Endothelial cell of umbilical vein (primary cell): ENCODE results near the gene ALLC. TPM values are rescaled to one million over a fixed set of nuclear protein-coding genes. Genes with fewer than 3 reads are reported as not detected.

Experiments used
- BruUV-seq: library from RNA; stranded (reverse); fragments of 400-500 nt; replicated peaks from 2 replicates; lab custom pipeline; 2021; lab: Mats Ljungman, UMichigan
- CTCF ChIA-PET: fragments of 300-600, 350-600 bp; sonication (Branson Sonifier 250); formaldehyde crosslinking; loops from one replicate; lab custom pipeline; 2021; ENCODE audit warnings: antibody characterized with exemption, inconsistent platforms; lab: Charles Lee
- POLR2A ChIA-PET: fragments of 300-600, 350-600 bp; sonication (Branson Sonifier 250); formaldehyde crosslinking; loops from one replicate; lab custom pipeline; 2021; ENCODE audit warnings: antibody characterized with exemption, inconsistent platforms; lab: Charles Lee
- DNase-seq: peaks from one replicate; pipeline ENCODE4 v3.0.0-alpha.2; 2011; ENCODE audit warnings: low read depth, low spot score
- FAIRE-seq: peaks from 2 replicates; lab custom pipeline; 2011; peaks lifted over from hg19 to GRCh38; lab: Jason Lieb, UNC
- H2AFZ ChIP-seq: 2 replicates; pipeline ENCODE4 v1.6.0; 2012; ENCODE audit warnings: low read depth, low read length, control low read depth, inconsistent platforms
- H3K27ac ChIP-seq: 2 replicates; pipeline ENCODE4 v1.5.1; 2011; ENCODE audit warnings: low read depth, mild to moderate bottlenecking, control low read depth, low read length, moderate library complexity; ENCODE audit not compliant: insufficient read depth
- H3K27me3 ChIP-seq, 2 experiments: 2 replicates each; pipeline versions ENCODE4 v1.6.0 to v1.6.1; 2011; ENCODE audit warnings: low read length in 2 of 2, mixed read lengths in 1 of 2; ENCODE audit not compliant: control insufficient read depth in 2 of 2, insufficient read depth in 2 of 2
- H3K36me3 ChIP-seq, 2 experiments: 2 replicates in 1 of 2; 3 replicates in 1 of 2; pipeline ENCODE4 v1.5.1; 2011; ENCODE audit warnings: low read length in 2 of 2, mild to moderate bottlenecking in 1 of 2, moderate library complexity in 1 of 2; ENCODE audit not compliant: control insufficient read depth in 2 of 2, insufficient read depth in 2 of 2; ENCODE audit errors: extremely low read depth in 1 of 2
- H3K4me1 ChIP-seq: 3 replicates; pipeline ENCODE4 v1.5.1; 2011; ENCODE audit warnings: mild to moderate bottlenecking, low read length; ENCODE audit not compliant: control insufficient read depth, insufficient read depth; ENCODE audit errors: extremely low read depth
- H3K4me2 ChIP-seq: 2 replicates; pipeline ENCODE4 v1.6.1; 2011; ENCODE audit warnings: low read length, control low read depth, mixed read lengths; ENCODE audit not compliant: insufficient read depth
- H3K4me3 ChIP-seq, 3 experiments: fragments of 200-600 bp in 1 of 3; sonication (generic), shearing (Covaris generic) in 1 of 3; replicated peaks in 1 of 3; 2 replicates each; pipeline ENCODE4 v1.5.1; 2011 to 2016; ENCODE audit warnings: control low read depth in 3 of 3, low read length in 3 of 3, mild to moderate bottlenecking in 2 of 3, inconsistent platforms in 1 of 3, low read depth in 1 of 3, moderate library complexity in 1 of 3; ENCODE audit not compliant: insufficient read depth in 1 of 3
- H3K79me2 ChIP-seq: 2 replicates; pipeline ENCODE4 v1.6.0; 2012; ENCODE audit warnings: low read length, inconsistent platforms; ENCODE audit not compliant: control insufficient read depth, insufficient read depth
- H3K9ac ChIP-seq: replicated peaks from 2 replicates; pipeline ENCODE3; 2011; ENCODE audit warnings: low read length, control low read depth; ENCODE audit not compliant: insufficient read depth; ENCODE audit errors: extremely low read depth
- H3K9me1 ChIP-seq: replicated peaks from 3 replicates; pipeline ENCODE4 v1.6.0; 2011; ENCODE audit warnings: mild to moderate bottlenecking, low read length; ENCODE audit not compliant: control insufficient read depth, insufficient read depth; ENCODE audit errors: extremely low read depth
- H3K9me3 ChIP-seq: replicated peaks from 2 replicates; pipeline ENCODE4 v1.5.1; 2012; ENCODE audit warnings: low read length, inconsistent platforms; ENCODE audit not compliant: control insufficient read depth, insufficient read depth
- H4K20me1 ChIP-seq: replicated peaks from 2 replicates; pipeline ENCODE3; 2011; ENCODE audit warnings: mild to moderate bottlenecking, low read length; ENCODE audit not compliant: control insufficient read depth, insufficient read depth; ENCODE audit errors: extremely low read depth
- EZH2 ChIP-seq: IDR thresholded peaks from 2 replicates; pipeline ENCODE4 v1.6.1; 2012; ENCODE audit warnings: borderline replicate concordance, low read depth, mild to moderate bottlenecking, moderate library complexity, low read length, inconsistent platforms; ENCODE audit not compliant: severe bottlenecking
- FOS ChIP-seq: IDR thresholded peaks from 2 replicates; pipeline ENCODE4 v1.6.1; 2011; ENCODE audit warnings: mild to moderate bottlenecking, low read length, moderate library complexity, borderline replicate concordance; ENCODE audit not compliant: insufficient read depth
- GATA2 ChIP-seq: IDR thresholded peaks from 2 replicates; pipeline ENCODE4 v1.7.0; 2011; ENCODE audit warnings: low read depth, mild to moderate bottlenecking, moderate library complexity, mixed read lengths, low read length; ENCODE audit not compliant: insufficient read length, insufficient read depth
- JUN ChIP-seq: IDR thresholded peaks from 2 replicates; pipeline ENCODE4 v1.6.1; 2011; ENCODE audit warnings: borderline replicate concordance, low read depth; ENCODE audit not compliant: insufficient read length, insufficient read depth
- MYC ChIP-seq: IDR thresholded peaks from one replicate; pipeline ENCODE4 v1.6.1; 2011; ENCODE audit warnings: mild to moderate bottlenecking, low read depth, low read length
- POLR2A ChIP-seq: IDR thresholded peaks from 2 replicates; pipeline ENCODE4 v1.6.1; 2012; ENCODE audit warnings: low read depth, mild to moderate bottlenecking, control low read depth, low read length
- POLR2AphosphoS5 ChIP-seq: IDR thresholded peaks from 2 replicates; pipeline ENCODE4 v1.6.1; 2012; ENCODE audit warnings: low read depth, mild to moderate bottlenecking, control low read depth, low read length, moderate library complexity; ENCODE audit not compliant: insufficient read depth
- dilution Hi-C: fragments of 300-500 bp; cut with MboI; formaldehyde crosslinking; loops from one replicate; pipeline ENCODE4 v1.15.0; 2019; ENCODE audit warnings: low sequenced_read_pairs; ENCODE audit not compliant: extremely low pct_ligation_motif_present
- intact Hi-C: fragments of 100-400 bp; cut with micrococcal nuclease; formaldehyde crosslinking; loops from one replicate; pipeline ENCODE4 v1.10.0; 2022
- polyA plus RNA-seq, 4 experiments: library from polyadenylated mRNA; depleted of rRNA in 3 of 4; stranded (reverse) in 3 of 4; unstranded in 1 of 4; fragments of >200 nt; gene quantifications; 2 replicates each; pipeline versions ENCODE4 v1.2.1 to v1.2.3, GENCODE V29; 2011 to 2012; ENCODE audit warnings: missing spikeins in 1 of 4
- total RNA-seq: library from RNA; stranded (reverse); gene quantifications from 2 replicates; pipeline ENCODE4 v1.2.3, GENCODE V29; 2021
- TF ChIP-seq, protein P1 (sequence below): IDR thresholded peaks from 2 replicates; pipeline ENCODE4 v1.6.1; 2011; ENCODE audit not compliant: insufficient read depth, insufficient read length
- TF ChIP-seq, protein P2 (sequence below), 2 donors: IDR thresholded peaks; 1 replicate in 1 of 2; 2 replicates in 1 of 2; pipeline ENCODE4 v1.5.1; 2011; ENCODE audit warnings: low read length in 2 of 2, mild to moderate bottlenecking in 2 of 2, moderate library complexity in 2 of 2, control low read depth in 1 of 2, inconsistent platforms in 1 of 2, low read depth in 1 of 2; ENCODE audit not compliant: insufficient read depth in 1 of 2; ENCODE audit errors: extremely low read depth in 1 of 2

ALLC gene
- total and polyA plus RNA-seq, 2 donors (not counting 3 experiments of a cell fraction or from before 2014, with no cell fraction given): not detected

DNA sequence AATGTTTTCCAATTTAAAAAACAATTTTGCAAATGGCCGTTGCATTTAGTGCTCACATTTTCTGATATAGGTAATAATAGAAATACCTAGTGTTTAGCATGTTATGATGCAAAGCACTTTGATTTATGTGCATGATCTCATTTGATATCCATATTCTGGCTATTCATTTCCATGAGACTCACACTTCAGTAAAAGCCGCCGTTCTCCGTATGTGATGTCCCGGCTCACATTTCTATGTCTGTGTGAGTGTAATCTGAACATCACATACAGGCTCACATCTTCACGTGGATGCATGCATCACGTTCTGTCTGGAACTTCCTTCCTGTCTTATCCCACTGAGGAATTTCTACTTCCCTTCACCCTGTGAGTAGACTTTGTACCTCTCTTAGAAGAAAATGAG lies 91.2 kb downstream of the ALLC start:
- no TSS peak for BruUV-seq
- dilution Hi-C loops: no loop called here
- CTCF ChIA-PET: interaction anchor here (1.2 to 1.5 kb wide), 2 partner anchors 8 to 21 kb away, joined by 4 to 9 read pairs; no protein-coding TSS in a partner anchor
- DNase-seq (no peak), FAIRE-seq (no peak)
- TF ChIP-seq JUN (no peak), EZH2 (no peak), POLR2A (no peak), GATA2 (no peak), POLR2AphosphoS5 (no peak), FOS (no peak), MYC (no peak)
- TF ChIP-seq, protein P1, sequence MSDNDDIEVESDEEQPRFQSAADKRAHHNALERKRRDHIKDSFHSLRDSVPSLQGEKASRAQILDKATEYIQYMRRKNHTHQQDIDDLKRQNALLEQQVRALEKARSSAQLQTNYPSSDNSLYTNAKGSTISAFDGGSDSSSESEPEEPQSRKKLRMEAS: no peak
- TF ChIP-seq, protein P2, sequence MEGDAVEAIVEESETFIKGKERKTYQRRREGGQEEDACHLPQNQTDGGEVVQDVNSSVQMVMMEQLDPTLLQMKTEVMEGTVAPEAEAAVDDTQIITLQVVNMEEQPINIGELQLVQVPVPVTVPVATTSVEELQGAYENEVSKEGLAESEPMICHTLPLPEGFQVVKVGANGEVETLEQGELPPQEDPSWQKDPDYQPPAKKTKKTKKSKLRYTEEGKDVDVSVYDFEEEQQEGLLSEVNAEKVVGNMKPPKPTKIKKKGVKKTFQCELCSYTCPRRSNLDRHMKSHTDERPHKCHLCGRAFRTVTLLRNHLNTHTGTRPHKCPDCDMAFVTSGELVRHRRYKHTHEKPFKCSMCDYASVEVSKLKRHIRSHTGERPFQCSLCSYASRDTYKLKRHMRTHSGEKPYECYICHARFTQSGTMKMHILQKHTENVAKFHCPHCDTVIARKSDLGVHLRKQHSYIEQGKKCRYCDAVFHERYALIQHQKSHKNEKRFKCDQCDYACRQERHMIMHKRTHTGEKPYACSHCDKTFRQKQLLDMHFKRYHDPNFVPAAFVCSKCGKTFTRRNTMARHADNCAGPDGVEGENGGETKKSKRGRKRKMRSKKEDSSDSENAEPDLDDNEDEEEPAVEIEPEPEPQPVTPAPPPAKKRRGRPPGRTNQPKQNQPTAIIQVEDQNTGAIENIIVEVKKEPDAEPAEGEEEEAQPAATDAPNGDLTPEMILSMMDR (IDR thresholded peaks at IDR 0.05; ENCODE audit: extremely low read depth in 1 of 2, insufficient read depth in 1 of 2, low read depth in 1 of 2, low read length in 2 of 2): no peak
- Histone ChIP-seq H3K79me2 (no peaks in the 10 kb centered on the region), H3K4me3 (no peak overlapping the region), H3K9me1 (no peaks in the 10 kb centered on the region), H3K9ac (no peak overlapping the region), H3K27ac (no peak overlapping the region), H3K36me3 (no peaks in the 10 kb centered on the region), H3K4me1 (no peaks in the 10 kb centered on the region), H3K27me3 (no peaks in the 10 kb centered on the region), H2AFZ (no peak overlapping the region), H3K9me3 (no peaks in the 10 kb centered on the region), H3K4me2 (no peak overlapping the region), H4K20me1 (no peaks in the 10 kb centered on the region)
- POLR2A ChIA-PET: no interaction called here
- intact Hi-C loops: no loop called here
